ENCODE measurements around the gene MID1. TPM values are rescaled to one million over a fixed set of nuclear protein-coding genes. Genes with fewer than 3 reads are reported as not detected.

MID1 gene
- total RNA-seq, 1 donor from 2014 or later, result 0.18 TPM

DNA sequence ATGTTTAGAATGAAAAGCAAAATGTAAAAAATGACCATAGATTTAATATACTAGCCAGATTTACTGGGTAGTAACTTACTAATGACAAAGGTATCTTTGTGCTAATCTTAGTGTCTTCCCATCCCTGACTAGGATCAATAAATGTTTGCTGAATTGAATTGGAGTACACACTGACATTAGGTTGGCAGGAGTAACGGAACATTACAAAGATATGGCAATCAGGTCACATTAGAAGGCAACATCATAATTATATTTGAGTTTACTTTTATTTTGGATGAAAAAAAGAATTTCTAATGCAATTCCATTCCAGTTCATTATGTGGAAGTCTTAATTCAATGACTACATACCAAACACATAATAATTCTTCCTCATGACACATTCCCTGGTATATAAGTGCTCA lies 77.8 kb downstream of the MID1 start:
- ChIA-PET CTCF (no interaction called here), POLR2A (no interaction called here)
- TF ChIP-seq, protein P1, sequence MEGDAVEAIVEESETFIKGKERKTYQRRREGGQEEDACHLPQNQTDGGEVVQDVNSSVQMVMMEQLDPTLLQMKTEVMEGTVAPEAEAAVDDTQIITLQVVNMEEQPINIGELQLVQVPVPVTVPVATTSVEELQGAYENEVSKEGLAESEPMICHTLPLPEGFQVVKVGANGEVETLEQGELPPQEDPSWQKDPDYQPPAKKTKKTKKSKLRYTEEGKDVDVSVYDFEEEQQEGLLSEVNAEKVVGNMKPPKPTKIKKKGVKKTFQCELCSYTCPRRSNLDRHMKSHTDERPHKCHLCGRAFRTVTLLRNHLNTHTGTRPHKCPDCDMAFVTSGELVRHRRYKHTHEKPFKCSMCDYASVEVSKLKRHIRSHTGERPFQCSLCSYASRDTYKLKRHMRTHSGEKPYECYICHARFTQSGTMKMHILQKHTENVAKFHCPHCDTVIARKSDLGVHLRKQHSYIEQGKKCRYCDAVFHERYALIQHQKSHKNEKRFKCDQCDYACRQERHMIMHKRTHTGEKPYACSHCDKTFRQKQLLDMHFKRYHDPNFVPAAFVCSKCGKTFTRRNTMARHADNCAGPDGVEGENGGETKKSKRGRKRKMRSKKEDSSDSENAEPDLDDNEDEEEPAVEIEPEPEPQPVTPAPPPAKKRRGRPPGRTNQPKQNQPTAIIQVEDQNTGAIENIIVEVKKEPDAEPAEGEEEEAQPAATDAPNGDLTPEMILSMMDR (IDR thresholded peaks at IDR 0.05), result no peak
- intact Hi-C loops (cut with micrococcal nuclease), result no loop called here
- Mint-ChIP-seq H3K4me1 (no peaks in the 10 kb centered on the region), H3K36me3 (ENCODE audit: low read depth) (no peaks in the 10 kb centered on the region), H3K4me3 (no peak overlapping the region), H3K27ac (no peak overlapping the region), H3K27me3 (peaks cover 2% of the 10 kb centered on the region), H3K9me3 (no peaks in the 10 kb centered on the region)
- no peak for ATAC-seq (ENCODE audit: low read depth)
- no peak for DNase-seq

DNA sequence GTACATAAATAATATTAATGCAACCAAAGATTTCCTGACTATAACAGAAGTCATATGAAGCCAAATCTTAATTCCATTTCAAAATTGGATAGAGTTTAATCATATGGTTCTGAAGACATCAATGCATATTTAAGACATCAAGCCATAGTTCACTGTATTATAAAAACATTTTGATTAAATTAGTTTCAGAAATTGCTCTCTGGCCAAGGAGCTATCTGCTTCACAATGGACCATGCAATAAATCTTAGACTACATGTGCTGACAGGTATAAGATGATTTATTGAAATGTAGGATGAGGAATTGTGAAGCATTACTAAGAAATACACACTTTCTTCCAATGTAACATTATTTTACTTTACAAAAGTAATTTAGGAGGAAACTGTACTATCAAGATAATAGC lies 81.6 kb downstream of the MID1 start:
- no peak for DNase-seq
- H3K27me3 Mint-ChIP-seq, result no peaks in the 10 kb centered on the region
- no peaks in the 10 kb centered on the region for H3K36me3 Mint-ChIP-seq (ENCODE audit: low read depth)
- ATAC-seq (ENCODE audit: low read depth), result no peak
- H3K27ac Mint-ChIP-seq, result no peak overlapping the region
- no peaks in the 10 kb centered on the region for H3K9me3 Mint-ChIP-seq
- H3K4me3 Mint-ChIP-seq, result no peak overlapping the region
- ChIA-PET POLR2A (no interaction called here), CTCF (no interaction called here)
- intact Hi-C loops (cut with micrococcal nuclease), result no loop called here
- no peaks in the 10 kb centered on the region for H3K4me1 Mint-ChIP-seq
- TF ChIP-seq, protein P1 (IDR thresholded peaks at IDR 0.05), result no peak

DNA sequence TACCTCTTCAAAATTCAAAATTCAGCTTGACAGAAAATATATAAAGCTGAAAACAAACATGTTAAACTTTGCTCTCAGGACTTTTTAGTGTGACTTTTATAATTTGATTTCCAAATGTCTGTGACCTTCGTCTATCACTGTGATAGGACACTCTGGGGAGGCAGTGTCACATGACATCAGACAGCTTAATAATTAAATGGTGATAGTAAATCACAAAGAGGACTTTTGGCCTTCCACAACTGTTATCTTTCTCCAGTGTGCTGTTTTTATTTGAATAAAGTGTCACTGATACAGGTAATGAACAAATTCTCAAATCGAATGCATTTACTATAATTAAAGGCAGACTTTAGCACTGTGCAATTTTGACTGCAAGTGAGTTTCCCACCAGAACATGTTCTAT lies 83.1 kb downstream of the MID1 start:
- TF ChIP-seq, protein P1 (IDR thresholded peaks at IDR 0.05), result no peak
- H3K9me3 Mint-ChIP-seq, result no peaks in the 10 kb centered on the region
- ChIA-PET POLR2A (no interaction called here), CTCF (no interaction called here)
- H3K27me3 Mint-ChIP-seq, result no peaks in the 10 kb centered on the region
- intact Hi-C loops (cut with micrococcal nuclease), result no loop called here
- no peak overlapping the region for H3K27ac Mint-ChIP-seq
- no peak overlapping the region for H3K4me3 Mint-ChIP-seq
- no peak for ATAC-seq (ENCODE audit: low read depth)
- DNase-seq, result no peak
- no peaks in the 10 kb centered on the region for H3K4me1 Mint-ChIP-seq
- no peaks in the 10 kb centered on the region for H3K36me3 Mint-ChIP-seq (ENCODE audit: low read depth)

DNA sequence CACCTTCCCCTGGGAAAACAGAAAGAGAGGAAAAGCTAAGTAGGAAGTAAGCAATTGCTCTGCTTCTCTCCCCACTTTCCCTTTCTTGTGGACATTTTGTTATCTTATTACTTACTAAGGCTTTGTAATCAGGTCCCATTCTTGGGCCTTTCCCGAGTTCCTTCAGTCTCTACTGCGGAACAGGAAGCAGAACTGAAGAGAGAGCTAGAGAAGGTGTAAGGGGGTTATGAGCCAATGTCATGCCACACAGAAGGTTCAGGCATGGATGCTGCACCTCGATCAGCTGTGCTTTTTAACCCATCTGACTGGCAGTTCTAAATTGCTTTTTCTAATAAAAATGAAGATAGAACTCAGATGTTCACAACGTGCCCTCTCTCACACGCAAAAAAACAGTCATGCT lies 83.6 kb downstream of the MID1 start:
- Mint-ChIP-seq H3K36me3 (ENCODE audit: low read depth) (no peaks in the 10 kb centered on the region), H3K4me1 (no peaks in the 10 kb centered on the region), H3K27me3 (no peaks in the 10 kb centered on the region), H3K9me3 (no peaks in the 10 kb centered on the region), H3K27ac (no peak overlapping the region), H3K4me3 (no peak overlapping the region)
- ChIA-PET CTCF (no interaction called here), POLR2A (no interaction called here)
- ATAC-seq (ENCODE audit: low read depth) (no peak), DNase-seq (no peak)
- TF ChIP-seq, protein P1 (IDR thresholded peaks at IDR 0.05), result no peak
- intact Hi-C loops (cut with micrococcal nuclease), result no loop called here

DNA sequence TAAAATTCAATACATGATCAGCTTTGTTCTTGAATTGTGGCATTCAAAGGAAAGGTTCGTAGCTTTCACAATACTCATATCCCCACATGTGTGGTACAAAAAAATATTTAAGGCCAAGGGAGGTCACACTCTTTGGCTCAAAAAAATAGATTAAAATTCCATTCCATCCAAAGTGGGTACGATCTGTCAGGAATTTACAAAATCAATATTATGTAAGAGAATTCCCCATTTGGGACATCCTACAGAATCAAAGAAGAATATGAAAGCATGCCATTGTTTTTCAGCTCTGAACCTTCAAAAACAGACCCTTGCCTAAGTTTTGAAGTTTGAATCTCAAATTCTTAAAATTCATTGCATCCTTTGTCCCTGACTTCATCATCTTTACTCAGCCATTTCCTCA lies 85.8 kb downstream of the MID1 start:
- ATAC-seq (ENCODE audit: low read depth) (no peak), DNase-seq (no peak)
- TF ChIP-seq, protein P1 (IDR thresholded peaks at IDR 0.05), result no peak
- Mint-ChIP-seq H3K27me3 (no peaks in the 10 kb centered on the region), H3K9me3 (no peaks in the 10 kb centered on the region), H3K36me3 (ENCODE audit: low read depth) (no peaks in the 10 kb centered on the region), H3K4me1 (no peaks in the 10 kb centered on the region), H3K4me3 (no peak overlapping the region), H3K27ac (no peak overlapping the region)
- intact Hi-C loops (cut with micrococcal nuclease), result no loop called here
- CTCF ChIA-PET, result no interaction called here
- POLR2A ChIA-PET, result no interaction called here
